ENCODE data around the gene HIF1A. TPM values are rescaled to one million over a fixed set of nuclear protein-coding genes. Genes with fewer than 3 reads are reported as not detected.

The HIF1A gene
- total and polyA plus RNA-seq, 10 of the 15 experiments (the other 5 are each of a cell fraction or from before 2014, with no cell fraction given): 18.3 to 97.0 (median 75.3) TPM

GRCh38 chr14:61703342-61704129 lies 8.2 kb downstream of the HIF1A start:
- SMC1A ChIA-PET (ENCODE audit: uncharacterized antibody, unreplicated experiment): interaction anchor here (0.8 to 3.9 kb wide), 8 partner anchors 12 to 371 kb away, joined by 3 to 38 read pairs (median 4); no protein-coding TSS in a partner anchor
- RAD21 ChIA-PET (ENCODE audit: unreplicated experiment): interaction anchor here (0.9 to 4.3 kb wide), 4 partner anchors 12 to 46 kb away, joined by 3 to 28 read pairs (median 10); no protein-coding TSS in a partner anchor
- H3K4me1 ChIP-seq (ENCODE audit: control insufficient read depth, insufficient read depth, low read length): peaks cover 9% of the 10 kb centered on the region; the same call in 1 of the 2 replicates
- peaks cover under 1% of the 10 kb centered on the region; the same call in 2 of the 3 replicates for H3K9me3 ChIP-seq (replicated peaks; ENCODE audit: control insufficient read depth, insufficient read depth, low read length)
- peak; percentile 18 for FAIRE-seq
- H2AFZ ChIP-seq (ENCODE audit: control insufficient read depth, low read depth, low read length): no peak overlapping the region
- POLR2A ChIA-PET: interaction anchor here (0.7 to 1.5 kb wide), 2 partner anchors 10 to 38 kb away, joined by 3 read pairs; no protein-coding TSS in a partner anchor
- no peak overlapping the region for H3K9ac ChIP-seq (ENCODE audit: control insufficient read depth, insufficient read depth, low read length)
- peaks cover 6% of the 10 kb centered on the region; the same call in 1 of the 2 replicates for H4K20me1 ChIP-seq (ENCODE audit: control insufficient read depth, insufficient read depth)
- no peak overlapping the region; the same call in 1 of the 2 replicates for H3K27ac ChIP-seq (ENCODE audit: control insufficient read depth, insufficient read depth)
- in situ Hi-C loops (cut with MboI) (no loop called here), intact Hi-C loops (cut with micrococcal nuclease; ENCODE audit: unreplicated experiment) (no loop called here)
- H3K4me2 ChIP-seq (ENCODE audit: control insufficient read depth, insufficient read depth): peak overlapping the region; percentile 61
- DNase-seq (ENCODE audit: low read depth, low spot score): no peak
- 0% methylated on average over 3 of the region's 3 CpGs for WGBS (ENCODE audit: insufficient coverage, insufficient replicate concordance, low lambda C conversion rate, missing lambda C conversion rate)
- 0 out of 2 replicates have a peak overlapping the region, but pooled peaks have one; percentile 18 for H3K4me3 ChIP-seq
- peak; percentile 54 for ATAC-seq
- BruUV-seq (replicated peaks): no TSS peak
- CTCF ChIA-PET: interaction anchor here (1.1 to 3.6 kb wide), 4 partner anchors 12 to 228 kb away, joined by 3 to 12 read pairs (median 4); no protein-coding TSS in a partner anchor
- no peaks in the 10 kb centered on the region for H3K27me3 ChIP-seq (replicated peaks in 1 of 2; ENCODE audit: control insufficient read depth in 2 of 2, insufficient read depth in 2 of 2, low read length in 1 of 2)
- peaks cover 89% of the 10 kb centered on the region for H3K79me2 ChIP-seq (ENCODE audit: control insufficient read depth, insufficient read depth, low read length)
- no peaks in the 10 kb centered on the region for H3K36me3 ChIP-seq (ENCODE audit: control insufficient read depth in 2 of 2, insufficient read depth in 2 of 2, low read length in 1 of 2)
- TF ChIP-seq PRDM15 (CRISPR knock-in tag; IDR thresholded peaks at IDR 0.05) (no peak), CHD2 (IDR thresholded peaks at IDR 0.05; ENCODE audit: borderline replicate concordance, low read depth, low read length) (no peak), CTCF (IDR thresholded peaks at IDR 0.05 in 2 of 3, conservative IDR thresholded peaks at IDR 0.05 in 1 of 3; ENCODE audit: control insufficient read depth in 2 of 3, extremely low read depth in 1 of 3, insufficient read depth in 1 of 3, low read depth in 3 of 3, low read length in 3 of 3) (no peak), NR2C2 (IDR thresholded peaks at IDR 0.05; ENCODE audit: borderline replicate concordance, control insufficient read depth, insufficient read length, low read depth) (no peak), BRCA1 (IDR thresholded peaks at IDR 0.05; ENCODE audit: low read depth, low read length) (no peak), ZZZ3 (IDR thresholded peaks at IDR 0.05; ENCODE audit: control insufficient read depth, insufficient read length, low read depth) (no peak), RUNX3 (IDR thresholded peaks at IDR 0.05; ENCODE audit: low read length) (peak; percentile 32; the same call in 1 of the 2 replicates), DPF2 (IDR thresholded peaks at IDR 0.05) (no peak), E4F1 (IDR thresholded peaks at IDR 0.05; ENCODE audit: borderline replicate concordance, partially characterized antibody) (no peak), JUNB (IDR thresholded peaks at IDR 0.05) (peak; percentile 71), FOXK2 (IDR thresholded peaks at IDR 0.05) (no peak), PML (IDR thresholded peaks at IDR 0.05; ENCODE audit: low read length) (no peak), ETV6 (conservative IDR thresholded peaks at IDR 0.05 in 1 of 2, IDR thresholded peaks at IDR 0.05 in 1 of 2; ENCODE audit: borderline replicate concordance in 1 of 2, low read depth in 1 of 2) (no peak), IKZF2 (IDR thresholded peaks at IDR 0.05) (no peak)

Measured in GM12878 (cell line).